GM12878 (cell line): ENCODE data around the gene TTC23.

Source experiments
- CHD2 ChIP-seq: IDR thresholded peaks from 2 replicates; pipeline ENCODE4 v1.6.1; 2011; ENCODE audit warnings: low read depth, low read length, improper control_type of control experiment, borderline replicate concordance
- HDAC2 ChIP-seq: fragments of 200-600 bp; sonication (generic); IDR thresholded peaks from 2 replicates; pipeline ENCODE4 v1.6.1; 2017
- IKZF2 ChIP-seq, 2 experiments: fragments of 450-650 bp; IDR thresholded peaks; 2 replicates each; pipeline ENCODE4 v1.6.1; 2017; ENCODE audit warnings: mild to moderate bottlenecking in 2 of 2, moderate library complexity in 2 of 2
- NFYB ChIP-seq: IDR thresholded peaks from 2 replicates; pipeline ENCODE4 v1.6.1; 2011; ENCODE audit warnings: low read depth, mild to moderate bottlenecking, low read length, improper control_type of control experiment, moderate library complexity; ENCODE audit not compliant: insufficient read depth
- POLR2A ChIP-seq: IDR thresholded peaks from 2 replicates; pipeline ENCODE4 v1.6.1; 2011; ENCODE audit warnings: low read depth, mild to moderate bottlenecking, low read length
- RBBP5 ChIP-seq: fragments of 200-600 bp; sonication (generic); conservative IDR thresholded peaks from 2 replicates; pipeline ENCODE4 v1.6.1; 2016
- RCOR1 ChIP-seq: conservative IDR thresholded peaks from 2 replicates; pipeline ENCODE4 v1.6.1; 2012; ENCODE audit warnings: low read depth, low read length, improper control_type of control experiment
- SMAD1 ChIP-seq: fragments of 450-650 bp; IDR thresholded peaks from 2 replicates; pipeline ENCODE4 v1.6.1; 2018; ENCODE audit warnings: mild to moderate bottlenecking, low read depth; ENCODE audit not compliant: partially characterized antibody
- ZNF24 ChIP-seq: fragments of 450-650 bp; IDR thresholded peaks from 2 replicates; pipeline ENCODE4 v1.6.1; 2017; ENCODE audit warnings: antibody characterized with exemption, mild to moderate bottlenecking
- TF ChIP-seq, protein P1 (sequence below): IDR thresholded peaks from 2 replicates; pipeline ENCODE4 v1.6.1; 2012; ENCODE audit warnings: low read depth, low read length, improper control_type of control experiment
- TF ChIP-seq, protein P2 (sequence below), 3 experiments: IDR thresholded peaks in 2 of 3; conservative IDR thresholded peaks in 1 of 3; 2 replicates each; pipeline ENCODE4 v1.5.1; 2011; ENCODE audit warnings: low read depth in 3 of 3, low read length in 3 of 3, mild to moderate bottlenecking in 3 of 3, control low read depth in 2 of 3, moderate library complexity in 2 of 3, inconsistent platforms in 1 of 3, mixed read lengths in 1 of 3; ENCODE audit not compliant: control insufficient read depth in 2 of 3, insufficient read depth in 1 of 3; ENCODE audit errors: extremely low read depth in 1 of 3
- TF ChIP-seq, protein P3 (sequence below): IDR thresholded peaks from 2 replicates; pipeline ENCODE4 v1.6.1; 2011; ENCODE audit warnings: low read depth, low read length, improper control_type of control experiment, borderline replicate concordance

DNA sequence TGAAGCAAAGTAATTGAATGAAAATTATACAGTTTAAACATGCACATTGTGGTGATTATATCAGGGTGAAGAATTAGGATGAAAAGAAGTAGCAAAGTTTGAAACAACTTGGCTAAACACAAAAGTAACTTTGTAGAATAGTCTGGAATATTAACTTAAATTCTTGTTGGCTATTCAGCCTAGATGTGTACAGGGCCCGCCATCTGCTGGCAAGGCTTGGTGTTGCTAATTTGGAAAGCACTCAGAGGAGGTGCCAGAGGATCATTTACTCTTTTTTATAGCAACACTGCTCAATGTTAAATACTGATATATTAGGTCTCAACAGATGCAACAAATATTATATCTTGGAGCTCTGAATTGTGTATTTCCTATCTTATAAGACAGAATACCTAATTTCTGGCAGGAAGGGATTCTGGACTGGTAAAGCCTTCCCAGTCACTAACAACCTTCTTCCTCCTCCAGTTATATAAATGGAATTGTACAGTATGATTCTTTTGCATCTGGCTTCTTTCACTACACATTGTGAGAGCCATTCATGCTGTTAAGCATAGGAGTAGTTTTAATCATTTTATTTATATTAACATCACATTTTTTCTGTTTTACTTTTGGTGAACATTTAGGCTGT is 36.1 kb downstream of the TTC23 start:
- TF ChIP-seq POLR2A: no peak
- TF ChIP-seq IKZF2 (IDR thresholded peaks at IDR 0.05): no peak
- TF ChIP-seq RCOR1: no peak
- TF ChIP-seq, protein P1, sequence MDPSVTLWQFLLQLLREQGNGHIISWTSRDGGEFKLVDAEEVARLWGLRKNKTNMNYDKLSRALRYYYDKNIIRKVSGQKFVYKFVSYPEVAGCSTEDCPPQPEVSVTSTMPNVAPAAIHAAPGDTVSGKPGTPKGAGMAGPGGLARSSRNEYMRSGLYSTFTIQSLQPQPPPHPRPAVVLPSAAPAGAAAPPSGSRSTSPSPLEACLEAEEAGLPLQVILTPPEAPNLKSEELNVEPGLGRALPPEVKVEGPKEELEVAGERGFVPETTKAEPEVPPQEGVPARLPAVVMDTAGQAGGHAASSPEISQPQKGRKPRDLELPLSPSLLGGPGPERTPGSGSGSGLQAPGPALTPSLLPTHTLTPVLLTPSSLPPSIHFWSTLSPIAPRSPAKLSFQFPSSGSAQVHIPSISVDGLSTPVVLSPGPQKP: no peak
- TF ChIP-seq, protein P2, sequence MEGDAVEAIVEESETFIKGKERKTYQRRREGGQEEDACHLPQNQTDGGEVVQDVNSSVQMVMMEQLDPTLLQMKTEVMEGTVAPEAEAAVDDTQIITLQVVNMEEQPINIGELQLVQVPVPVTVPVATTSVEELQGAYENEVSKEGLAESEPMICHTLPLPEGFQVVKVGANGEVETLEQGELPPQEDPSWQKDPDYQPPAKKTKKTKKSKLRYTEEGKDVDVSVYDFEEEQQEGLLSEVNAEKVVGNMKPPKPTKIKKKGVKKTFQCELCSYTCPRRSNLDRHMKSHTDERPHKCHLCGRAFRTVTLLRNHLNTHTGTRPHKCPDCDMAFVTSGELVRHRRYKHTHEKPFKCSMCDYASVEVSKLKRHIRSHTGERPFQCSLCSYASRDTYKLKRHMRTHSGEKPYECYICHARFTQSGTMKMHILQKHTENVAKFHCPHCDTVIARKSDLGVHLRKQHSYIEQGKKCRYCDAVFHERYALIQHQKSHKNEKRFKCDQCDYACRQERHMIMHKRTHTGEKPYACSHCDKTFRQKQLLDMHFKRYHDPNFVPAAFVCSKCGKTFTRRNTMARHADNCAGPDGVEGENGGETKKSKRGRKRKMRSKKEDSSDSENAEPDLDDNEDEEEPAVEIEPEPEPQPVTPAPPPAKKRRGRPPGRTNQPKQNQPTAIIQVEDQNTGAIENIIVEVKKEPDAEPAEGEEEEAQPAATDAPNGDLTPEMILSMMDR (IDR thresholded peaks at IDR 0.05 in 2 of 3, conservative IDR thresholded peaks at IDR 0.05 in 1 of 3; ENCODE audit: control insufficient read depth in 2 of 3, extremely low read depth in 1 of 3, insufficient read depth in 1 of 3, low read depth in 3 of 3, low read length in 3 of 3): peak; percentile 83 to 92 (median 85)
- no peak for TF ChIP-seq HDAC2
- no peak for TF ChIP-seq CHD2
- TF ChIP-seq, protein P3, sequence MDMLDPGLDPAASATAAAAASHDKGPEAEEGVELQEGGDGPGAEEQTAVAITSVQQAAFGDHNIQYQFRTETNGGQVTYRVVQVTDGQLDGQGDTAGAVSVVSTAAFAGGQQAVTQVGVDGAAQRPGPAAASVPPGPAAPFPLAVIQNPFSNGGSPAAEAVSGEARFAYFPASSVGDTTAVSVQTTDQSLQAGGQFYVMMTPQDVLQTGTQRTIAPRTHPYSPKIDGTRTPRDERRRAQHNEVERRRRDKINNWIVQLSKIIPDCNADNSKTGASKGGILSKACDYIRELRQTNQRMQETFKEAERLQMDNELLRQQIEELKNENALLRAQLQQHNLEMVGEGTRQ: no peak
- no peak for TF ChIP-seq ZNF24
- no peak for TF ChIP-seq SMAD1
- no peak for TF ChIP-seq RBBP5
- no peak for TF ChIP-seq NFYB
